ENCODE measurements around the gene PDE9A.
"Not testable (repeated sequence)": the region's sequence is repeated elsewhere in the genome, so short reads cannot be mapped to it uniquely, and the experiment has no call there.

PDE9A gene

DNA sequence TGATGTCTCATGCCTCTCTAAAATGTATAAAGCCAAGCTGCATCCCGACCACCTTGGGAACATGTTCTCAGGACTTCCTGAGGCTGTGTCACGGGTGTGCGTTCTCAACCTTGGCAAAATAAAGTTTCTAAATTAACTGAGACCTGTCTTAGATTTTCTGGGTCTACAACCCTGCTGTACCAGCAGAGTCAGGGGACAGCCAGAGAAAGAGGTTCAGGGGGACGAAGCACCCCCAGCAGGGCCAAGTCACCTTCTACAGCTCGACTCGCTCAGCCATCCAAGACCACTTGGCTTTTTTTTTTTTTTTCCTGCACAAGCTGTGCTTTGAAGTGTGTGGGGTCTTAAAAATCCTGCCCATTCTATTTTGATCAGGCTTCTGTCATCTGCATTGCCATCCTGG is 28.5 kb upstream of the PDE9A start:
- DNase-seq: no peak

DNA sequence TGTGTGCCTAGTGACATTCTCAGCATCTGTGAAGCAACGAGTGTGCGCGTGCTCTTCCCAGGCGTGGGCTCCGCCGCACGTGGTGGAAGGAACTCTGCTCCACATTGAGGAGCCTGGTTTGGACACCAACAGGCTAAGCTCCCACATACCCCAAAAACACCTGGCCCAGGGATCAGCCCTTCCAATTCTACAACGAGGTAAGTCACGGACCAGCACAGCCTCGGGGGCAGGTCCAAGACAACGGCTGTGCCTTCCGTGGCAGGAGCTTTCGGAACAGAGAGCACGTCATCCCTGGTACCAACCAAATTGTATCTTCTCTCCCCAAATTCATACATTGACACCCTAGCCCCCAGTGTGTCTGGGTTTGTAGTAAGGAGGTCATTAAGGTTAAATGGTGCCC is 27.2 kb upstream of the PDE9A start:
- DNase-seq: no peak

DNA sequence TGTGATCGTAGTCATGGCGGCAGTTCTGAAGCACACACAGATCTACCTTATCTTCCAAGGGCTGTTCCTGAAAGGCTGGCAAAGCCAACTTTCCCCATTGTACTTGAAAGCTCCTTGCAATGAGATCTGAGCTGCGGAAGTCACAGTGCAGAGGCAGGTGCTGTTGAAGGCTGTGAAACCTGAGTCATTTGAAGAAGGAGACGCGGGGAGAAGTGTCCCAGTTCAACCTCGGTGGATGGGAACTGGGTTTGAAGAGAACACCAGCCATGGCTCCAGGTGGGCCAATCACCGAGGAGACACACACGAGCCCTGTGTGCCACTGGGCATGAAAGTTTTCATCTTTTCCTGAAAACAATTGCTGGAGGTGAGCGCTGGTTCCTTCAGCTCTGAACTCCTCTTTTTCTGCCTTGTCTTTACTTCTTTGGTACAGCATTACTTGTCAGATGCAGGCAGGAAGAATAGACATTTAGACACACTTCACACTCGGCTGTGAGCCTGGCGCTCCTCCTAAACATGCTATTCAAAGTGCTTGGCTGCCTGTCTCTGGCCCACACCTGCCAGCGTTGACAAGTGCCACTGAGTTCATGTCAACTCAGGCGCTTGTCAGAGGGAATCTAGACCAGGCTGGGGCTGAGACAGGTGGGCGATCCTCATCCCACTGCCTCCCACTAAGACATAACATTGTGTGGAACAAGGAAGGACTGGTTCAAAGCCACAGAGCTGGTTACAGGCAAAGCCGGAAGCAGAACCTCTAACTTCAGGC is 25.7 kb upstream of the PDE9A start:
- DNase-seq: no peak

DNA sequence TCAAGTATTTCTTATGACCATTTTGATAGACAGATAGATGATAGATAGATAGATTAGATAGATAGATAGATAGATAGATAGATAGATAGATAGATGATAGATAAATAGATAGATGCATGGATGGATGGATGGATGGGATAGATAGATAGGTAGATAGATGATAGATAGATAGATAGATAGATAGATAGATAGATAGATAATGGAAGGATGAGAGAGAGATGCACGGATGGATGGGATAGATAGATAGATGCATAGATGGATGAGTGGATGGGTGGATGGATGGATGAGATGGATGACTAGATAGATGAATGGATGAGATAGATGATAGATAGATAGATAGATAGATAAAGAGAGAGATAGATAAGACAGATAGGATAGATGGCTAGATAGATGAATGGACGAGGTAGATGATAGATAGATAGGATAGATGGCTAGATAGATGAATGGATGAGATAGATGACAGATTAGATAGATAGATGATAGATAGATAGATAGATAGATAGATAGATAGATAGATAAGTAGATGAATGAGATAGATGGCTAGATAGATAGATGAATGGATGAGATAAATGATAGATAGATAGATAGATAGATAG is 24.9 kb upstream of the PDE9A start:
- not testable (repeated sequence) for DNase-seq

DNA sequence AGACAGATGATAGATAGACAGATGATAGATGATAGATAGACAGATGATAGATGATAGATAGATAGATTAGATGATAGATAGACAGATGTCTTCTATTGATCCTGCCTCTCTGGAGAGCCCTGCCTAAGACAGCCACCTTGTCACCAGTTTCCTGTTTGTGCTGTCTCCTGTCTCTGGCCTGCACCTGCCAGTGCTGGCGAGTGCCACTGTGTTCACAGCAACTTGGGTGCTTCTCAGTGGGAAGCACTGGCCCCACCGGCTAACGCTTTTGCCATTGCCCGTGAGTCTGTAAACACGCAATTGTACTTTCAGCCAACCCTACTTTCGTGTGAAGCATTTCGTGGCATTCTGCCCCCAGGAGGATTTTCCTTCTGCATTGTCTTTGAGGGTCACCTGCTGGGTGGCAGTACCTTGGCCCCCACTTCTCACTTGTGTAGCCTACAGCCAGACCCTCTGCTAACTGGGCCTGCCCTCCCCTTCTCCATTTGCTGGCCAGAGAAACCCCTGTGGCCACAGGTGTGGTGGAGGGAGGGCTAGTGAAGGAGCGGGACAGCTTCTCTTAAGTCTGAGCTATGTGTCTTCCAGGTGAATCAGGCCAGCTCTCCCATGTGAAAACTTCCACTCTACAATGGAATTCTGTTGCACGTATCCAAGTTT is 23.4 kb upstream of the PDE9A start:
- DNase-seq: no peak

DNA sequence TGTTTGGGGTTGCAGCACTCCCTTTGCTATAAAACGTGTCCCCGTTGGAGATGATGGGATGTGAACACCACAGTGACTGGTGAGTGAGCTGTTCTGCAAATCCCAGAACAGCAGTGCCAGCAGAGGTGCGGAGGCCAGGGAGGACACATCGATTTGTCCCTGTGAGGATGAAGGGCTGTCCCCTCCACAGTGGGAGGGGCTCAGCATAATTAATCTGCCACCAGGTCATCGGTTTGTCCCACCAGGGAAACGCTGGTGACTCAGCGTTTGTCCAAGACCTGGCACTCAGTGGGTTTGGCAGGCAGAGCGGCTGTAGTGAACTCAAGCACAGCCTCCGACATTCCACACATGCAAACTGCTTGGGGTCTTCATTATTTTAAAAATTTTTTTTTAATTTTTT is 22.8 kb upstream of the PDE9A start:
- DNase-seq: no peak

DNA sequence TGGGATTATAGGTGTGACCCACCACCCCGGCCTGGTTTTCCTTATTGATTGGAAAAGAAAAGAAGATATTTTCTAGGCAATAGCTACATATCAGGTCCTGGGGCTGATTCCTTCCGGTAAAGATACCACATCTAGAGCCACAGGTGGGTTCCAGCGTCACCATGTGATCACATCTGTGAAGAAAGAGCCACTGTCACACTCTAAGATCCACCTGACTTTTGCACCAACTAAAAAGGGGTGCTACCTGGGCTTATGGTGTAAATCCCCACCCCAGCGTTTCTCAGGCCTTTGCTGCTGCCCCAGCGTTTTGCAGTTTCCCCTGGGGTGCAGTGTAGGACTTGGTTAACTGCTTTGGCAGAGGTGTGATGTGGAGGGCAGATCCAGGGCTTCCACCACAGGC is 22.3 kb upstream of the PDE9A start:
- peak; percentile 5 for DNase-seq

DNA sequence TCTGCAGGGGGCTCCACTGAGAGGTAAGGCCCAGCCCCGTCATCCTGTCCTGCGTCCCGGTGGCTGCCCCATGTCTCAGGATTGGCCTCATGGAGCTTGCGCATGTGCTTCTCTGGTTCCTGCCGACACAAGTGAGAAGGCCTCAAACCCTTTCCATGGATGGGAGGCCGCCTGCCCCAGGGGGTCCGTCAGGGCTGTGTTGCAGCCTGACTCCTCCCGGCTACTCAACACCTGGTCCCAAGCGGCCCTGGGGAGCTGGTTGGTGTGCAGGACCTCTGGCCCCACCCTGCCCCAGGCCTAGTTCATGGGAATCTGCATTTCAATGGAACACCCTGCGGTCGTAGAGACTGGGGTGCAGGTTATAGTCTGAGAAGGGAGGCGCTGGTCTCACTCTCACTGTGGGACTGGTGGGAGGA is 21.1 kb upstream of the PDE9A start:
- DNase-seq: no peak

DNA sequence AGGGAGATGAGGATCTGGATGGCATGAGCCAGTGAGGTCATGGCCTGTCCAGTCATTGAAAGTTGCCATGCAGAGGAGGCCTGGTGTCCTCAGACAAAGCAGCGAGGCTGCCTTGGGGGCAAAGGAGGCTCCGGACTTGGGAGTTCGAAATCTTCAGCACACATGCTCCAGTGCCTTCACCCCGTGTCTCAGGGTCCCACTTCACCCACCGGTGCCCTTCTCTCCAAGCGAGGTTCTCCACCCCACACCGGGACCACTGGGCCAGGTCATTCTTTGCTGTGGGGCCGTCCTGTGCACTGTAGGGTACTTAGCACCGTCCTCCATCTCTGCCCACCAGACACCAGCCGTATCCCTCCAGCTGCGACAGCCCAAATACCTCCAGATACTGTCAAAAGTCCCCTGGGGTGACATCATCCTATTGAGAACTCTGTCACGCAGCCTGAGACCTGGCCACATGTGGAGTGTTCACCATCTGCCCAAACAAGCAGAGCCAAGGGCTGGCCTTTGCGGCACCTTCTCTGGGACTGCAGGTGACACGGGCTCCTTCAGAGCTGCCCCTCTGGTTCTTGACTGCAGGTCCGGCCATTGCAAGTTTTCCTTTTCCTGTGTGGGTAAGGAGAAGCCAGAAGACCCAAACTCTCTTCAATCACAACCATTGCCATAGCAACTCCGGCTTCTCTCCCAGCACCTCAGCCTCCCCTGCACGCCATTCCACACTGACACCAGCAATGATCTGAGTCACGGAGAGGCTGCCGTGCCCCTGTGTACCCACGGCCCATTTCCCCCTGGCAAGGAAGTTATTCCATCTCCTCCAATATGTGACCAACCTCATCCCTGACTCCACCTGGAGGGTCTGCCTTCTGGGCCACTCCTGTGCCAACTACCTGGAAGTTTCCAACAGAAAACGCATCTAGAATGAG is 20.4 kb upstream of the PDE9A start:
- DNase-seq: no peak

DNA sequence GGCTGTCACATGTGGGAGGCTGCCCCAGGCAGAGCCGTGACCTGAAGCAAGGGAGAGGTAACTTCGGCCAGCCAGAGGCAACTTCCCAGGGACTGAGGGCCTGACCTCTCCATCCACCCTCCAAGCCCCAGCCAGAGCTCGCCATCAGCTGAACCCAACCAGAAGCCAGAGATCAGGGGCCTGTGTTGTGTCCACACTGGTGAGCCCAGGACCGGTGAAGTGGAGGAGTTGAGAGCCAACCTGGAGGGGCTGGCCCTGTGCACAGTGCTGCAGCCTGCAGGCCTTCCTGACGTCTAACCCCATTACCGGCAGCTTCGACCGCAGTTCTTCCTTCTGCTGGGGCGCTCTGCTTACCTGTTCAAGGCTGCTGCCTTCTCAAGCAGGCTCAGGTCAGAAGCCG is 19.6 kb upstream of the PDE9A start:
- DNase-seq: no peak

DNA sequence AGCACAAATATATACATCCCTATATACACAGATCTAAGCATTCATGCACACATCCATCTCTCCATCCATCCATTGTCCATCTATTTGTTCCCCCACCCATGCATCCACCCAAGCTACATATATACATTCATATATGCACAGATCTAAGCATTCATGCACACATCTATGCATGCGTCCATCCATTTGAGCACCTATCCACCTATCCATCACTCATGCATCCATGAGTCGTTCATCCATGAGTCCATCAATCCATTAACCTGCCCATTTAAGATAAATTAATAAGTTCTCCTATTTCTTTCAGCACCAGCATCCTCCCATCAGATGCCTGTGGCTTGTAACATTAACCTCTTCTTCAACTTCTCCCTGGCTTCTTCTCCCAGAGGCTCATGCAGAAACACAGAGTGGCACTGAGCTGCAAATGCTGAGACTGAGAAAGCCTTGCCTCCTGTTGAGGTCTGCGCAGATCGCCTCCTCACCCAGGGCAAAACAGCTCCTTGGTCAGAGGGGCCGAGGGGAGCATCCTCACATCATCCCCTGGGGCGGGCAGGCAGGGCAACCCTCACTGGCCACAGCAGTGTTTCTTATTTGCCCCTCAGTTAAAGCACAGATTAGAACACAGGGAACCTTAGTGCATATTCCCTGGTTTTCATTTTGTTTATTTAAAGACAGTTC is 17.4 kb upstream of the PDE9A start:
- no peak for DNase-seq

DNA sequence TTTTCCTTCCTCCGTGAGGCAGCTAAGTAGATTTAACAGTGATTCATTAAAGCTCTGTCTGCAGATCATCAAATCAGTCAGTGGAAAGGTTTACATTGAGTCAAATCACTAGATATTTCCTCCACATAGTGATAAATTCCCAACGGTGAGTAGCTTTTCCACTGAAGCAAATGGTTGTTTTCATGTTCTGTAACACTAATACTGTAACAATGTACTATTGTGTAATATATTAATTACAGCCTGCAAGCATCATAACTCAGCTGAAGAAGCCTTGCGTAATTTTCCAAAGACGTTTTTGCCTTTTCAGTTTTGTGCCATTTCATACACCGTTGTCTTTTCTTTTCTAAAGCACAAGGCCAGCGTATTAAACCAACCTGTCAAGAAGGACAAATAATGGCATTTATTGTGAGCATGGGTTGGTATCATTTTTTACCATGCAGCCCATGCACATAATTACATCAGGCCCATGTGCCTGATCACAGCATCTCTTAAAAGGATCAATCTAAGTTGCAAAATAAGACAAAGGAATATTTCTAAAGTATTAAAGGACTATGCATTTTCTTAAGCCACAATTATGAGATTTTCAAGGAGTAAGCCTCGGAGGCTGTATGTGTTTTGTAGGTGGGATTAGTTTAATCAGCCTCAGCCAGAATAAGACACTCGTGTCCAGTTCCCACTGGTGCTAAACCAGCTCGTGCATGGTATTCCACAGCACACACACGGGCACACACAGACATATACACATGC is 16.7 kb upstream of the PDE9A start:
- no peak for DNase-seq

DNA sequence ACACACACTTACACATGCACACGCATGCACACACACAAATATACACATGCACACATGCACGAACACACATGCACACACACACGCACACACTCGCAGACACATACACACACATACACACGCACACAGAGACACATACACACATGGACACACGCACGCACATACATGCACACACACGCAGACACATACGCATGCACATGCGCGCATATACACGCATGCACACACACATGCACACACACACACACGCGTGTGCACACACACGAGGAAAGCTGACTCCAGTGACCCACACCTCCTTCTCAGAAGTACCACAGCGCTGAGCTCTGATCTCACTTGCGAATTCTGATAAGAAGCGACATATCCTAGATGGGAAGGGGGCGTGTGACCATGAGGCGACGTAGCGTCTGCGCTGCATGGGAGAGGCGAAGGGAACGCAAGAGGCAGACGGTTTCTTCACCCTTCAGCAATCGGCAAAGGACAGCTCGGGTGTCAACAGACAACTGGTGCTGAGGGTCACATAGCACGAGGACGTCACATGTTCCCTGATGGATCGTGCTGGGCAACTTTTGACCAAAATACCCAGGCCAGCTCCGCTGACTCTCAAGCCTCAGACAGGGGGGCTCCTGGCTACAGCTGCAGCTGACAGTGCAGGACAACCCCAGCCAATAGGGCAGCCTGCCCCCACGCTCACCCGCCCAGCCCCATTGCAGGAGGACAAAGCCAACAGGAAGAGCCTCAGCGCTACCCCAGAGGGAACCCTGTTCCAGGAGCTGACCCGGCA is 16.0 kb upstream of the PDE9A start:
- no peak for DNase-seq

DNA sequence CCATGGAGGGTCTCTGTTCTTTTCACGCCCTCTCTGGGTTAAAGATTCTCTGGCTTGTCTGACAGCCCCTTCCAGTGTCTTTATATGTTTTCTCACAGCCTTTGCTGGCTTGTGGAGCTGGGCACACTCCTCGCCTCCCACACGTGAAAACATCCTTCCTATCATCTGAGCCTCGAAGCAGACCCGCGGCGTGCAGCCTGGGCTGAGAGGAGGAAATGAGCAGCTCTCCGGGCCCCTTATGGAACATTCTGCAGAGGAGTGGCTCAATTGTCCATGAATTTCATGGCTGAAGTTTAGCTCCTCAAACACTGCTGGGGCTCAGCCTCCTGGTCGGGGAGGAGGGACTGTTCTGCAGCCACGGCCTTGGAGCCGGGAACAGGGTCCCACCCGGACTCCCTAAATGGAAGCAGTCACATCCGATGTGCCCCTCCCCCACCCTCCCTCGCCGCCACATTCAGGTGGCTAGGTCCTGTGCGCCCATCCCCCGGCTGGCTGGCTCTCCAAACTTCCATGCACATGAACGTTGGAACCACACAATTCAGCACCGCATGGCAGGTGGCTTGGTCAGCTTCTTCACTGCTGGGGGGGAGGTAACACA is 15.1 kb upstream of the PDE9A start:
- DNase-seq: no peak

DNA sequence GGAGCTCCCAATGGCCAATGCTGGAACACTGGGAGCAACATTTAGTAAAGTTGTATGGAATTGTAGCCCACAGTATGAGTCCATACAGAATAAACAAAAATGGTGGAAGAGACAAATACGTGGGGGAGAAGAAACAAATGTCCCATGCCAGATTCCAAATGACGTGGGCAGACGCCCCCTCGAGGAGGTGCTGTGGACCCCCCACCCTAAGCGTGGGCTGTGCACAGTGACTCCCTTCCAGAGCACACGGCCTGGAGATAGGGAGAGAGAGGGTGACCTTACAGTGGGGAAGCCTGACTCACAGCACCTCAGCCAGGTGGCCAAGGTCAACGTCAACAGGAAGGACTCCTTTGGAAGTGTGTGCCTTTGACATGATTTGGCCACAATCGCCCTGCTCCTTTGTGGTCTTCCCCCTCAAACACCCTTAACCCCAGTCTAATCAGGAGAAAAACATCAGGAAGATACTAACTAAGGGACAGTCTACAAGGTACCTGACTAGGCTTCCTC is 13.7 kb upstream of the PDE9A start:
- DNase-seq: no peak

DNA sequence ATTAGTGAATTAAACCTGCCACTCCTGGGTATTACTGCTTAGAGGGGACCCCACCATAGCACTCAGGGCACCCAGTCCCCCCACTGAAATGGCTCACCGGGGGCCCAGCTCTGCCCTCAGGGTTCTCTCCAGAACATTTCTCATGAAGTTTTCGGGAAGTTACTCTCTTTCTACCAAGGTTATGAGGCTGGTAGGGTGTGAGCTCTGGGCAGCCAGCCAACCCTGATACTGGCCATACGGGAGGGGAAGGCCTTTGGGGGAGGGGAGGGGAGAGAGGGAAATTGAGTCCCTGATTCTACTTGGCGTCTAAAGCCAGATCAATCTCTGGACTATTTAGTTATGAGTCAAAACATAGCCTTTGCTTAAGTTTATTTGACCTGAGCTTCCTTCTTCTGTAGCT is 12.9 kb upstream of the PDE9A start:
- DNase-seq: no peak

DNA sequence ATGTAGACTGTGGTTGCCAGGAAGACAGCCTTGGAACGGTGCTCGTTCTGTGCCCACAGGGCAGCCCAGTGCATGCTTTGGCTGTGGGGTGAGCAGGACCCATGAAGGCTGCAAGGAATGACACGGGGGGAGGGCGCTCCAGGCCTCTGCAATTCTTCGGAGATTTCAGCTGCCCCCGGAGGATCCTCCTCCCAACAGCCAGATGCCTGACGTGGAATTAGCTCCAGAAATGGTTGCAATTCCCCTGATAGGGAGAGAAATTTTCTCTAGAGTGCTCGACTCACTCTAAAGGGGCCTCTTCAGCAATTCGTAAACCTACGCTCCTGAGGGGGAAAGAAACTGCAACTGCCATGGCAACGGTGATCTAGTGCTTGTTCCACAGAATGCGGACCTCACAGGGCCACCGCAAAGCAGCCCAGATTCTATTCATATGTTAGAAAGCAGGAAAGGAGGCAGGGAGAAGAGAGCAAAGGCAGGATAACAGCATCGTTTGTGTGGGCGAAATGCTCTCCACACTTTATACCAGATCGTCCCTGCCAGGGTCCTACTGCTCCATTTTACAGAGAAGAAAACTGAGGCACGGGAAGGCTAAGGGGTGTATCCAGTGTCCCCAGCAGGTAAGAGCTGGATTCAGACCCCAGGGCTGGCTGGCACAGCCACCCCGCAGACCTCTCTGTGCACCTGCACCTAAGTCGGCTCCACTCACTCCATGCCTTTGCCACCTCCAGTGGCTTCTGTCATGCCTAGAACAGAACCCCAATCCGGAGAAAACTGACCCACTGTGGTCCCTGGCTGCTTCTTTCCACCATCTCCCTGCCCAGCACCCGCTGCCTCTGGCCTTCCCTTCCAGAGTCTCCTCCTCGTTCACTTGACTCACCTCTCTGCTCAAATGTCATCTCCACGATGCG is 11.9 kb upstream of the PDE9A start:
- DNase-seq: no peak

DNA sequence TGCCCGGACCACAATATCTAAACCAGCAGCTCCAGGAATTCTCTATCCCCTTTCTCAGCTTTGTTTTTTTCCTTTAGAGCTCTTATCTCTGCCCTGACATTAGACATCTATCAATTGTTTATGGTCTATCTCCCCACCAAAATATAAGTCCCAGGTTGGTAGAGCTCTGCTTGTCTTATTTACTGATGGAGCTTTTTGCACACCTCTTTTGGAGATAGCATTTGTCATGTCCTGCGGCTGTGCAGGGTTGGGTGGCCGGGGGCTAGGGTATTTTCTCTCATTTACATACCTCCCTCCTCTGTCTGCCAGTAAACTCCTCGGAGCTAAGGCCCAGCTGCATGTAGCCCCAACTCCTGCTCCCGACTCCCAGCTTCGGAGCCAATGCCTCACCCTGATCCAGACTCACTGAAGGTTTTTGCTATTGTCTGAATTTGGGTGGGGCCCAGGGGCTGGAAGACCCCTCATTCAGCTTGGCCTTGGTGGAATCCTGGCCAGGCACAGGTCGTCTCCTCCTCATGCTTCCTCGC is 11.1 kb upstream of the PDE9A start:
- DNase-seq: no peak

All from CD4-positive, alpha-beta T cell treated with Interleukin-21 for 1 hour (primary cell).